ENCODE results near the gene TSPOAP1. TPM values are rescaled to one million over a fixed set of nuclear protein-coding genes. Genes with fewer than 3 reads are reported as not detected.

Gene TSPOAP1
- total RNA-seq, 1 donor from 2014 or later, result 0.79 TPM

DNA sequence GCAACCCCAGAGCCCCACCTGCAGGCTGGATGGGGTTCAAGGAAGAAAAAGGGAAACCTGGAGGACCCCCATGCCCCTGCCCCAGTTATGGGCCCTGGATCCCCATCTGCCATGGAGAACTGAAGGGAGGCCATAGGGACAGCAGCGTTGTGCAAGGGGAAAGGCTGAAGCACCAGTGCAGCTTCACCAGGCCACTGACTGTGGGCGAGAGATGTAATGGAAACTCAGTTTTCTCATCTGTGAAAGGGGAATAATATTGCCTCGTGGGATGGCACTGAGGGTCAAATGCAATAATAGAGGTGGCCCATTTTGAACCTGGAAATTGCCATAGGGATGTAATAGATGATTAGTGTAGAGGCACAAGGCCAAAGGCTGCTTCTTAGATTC, 9.9 kb upstream of the TSPOAP1 start:
- FAIRE-seq (no peak), DNase-seq (ENCODE audit: low read depth) (no peak)
- Mint-ChIP-seq H3K27ac (ENCODE audit: unreplicated experiment) (no peak overlapping the region), H3K27me3 (ENCODE audit: low read depth, unreplicated experiment) (no peaks in the 10 kb centered on the region), H3K9me3 (ENCODE audit: unreplicated experiment) (no peaks in the 10 kb centered on the region), H3K4me3 (ENCODE audit: unreplicated experiment) (no peak overlapping the region), H3K4me1 (ENCODE audit: low read depth, unreplicated experiment) (peaks cover 21% of the 10 kb centered on the region), H3K36me3 (ENCODE audit: low read depth, unreplicated experiment) (no peaks in the 10 kb centered on the region)
- H2AFZ ChIP-seq (ENCODE audit: low read depth, low read length), result no peak overlapping the region
- H3K4me1 ChIP-seq (ENCODE audit: insufficient read depth, low read length), result peaks cover 32% of the 10 kb centered on the region
- H4K20me1 ChIP-seq (ENCODE audit: insufficient read depth, low read length), result no peaks in the 10 kb centered on the region
- H3K4me3 ChIP-seq (ENCODE audit: insufficient read depth, low read depth, low read length), result no peak overlapping the region
- peak overlapping the region; percentile 56 for H3K27ac ChIP-seq (ENCODE audit: low read depth, low read length)
- H3K79me2 ChIP-seq (ENCODE audit: insufficient read depth, low read length), result no peaks in the 10 kb centered on the region
- peak overlapping the region; percentile 39 for H3K9ac ChIP-seq (ENCODE audit: low read length)
- no peaks in the 10 kb centered on the region for H3K9me3 ChIP-seq (ENCODE audit: insufficient read depth, low read depth, low read length)
- no peak for TF ChIP-seq CTCF (IDR thresholded peaks at IDR 0.05; ENCODE audit: insufficient read depth, low read depth, low read length)
- TF ChIP-seq EZH2 (IDR thresholded peaks at IDR 0.05; ENCODE audit: insufficient read depth, low read length), result no peak
- no peaks in the 10 kb centered on the region for H3K36me3 ChIP-seq (ENCODE audit: insufficient read depth, low read length)
- peak overlapping the region; percentile 82 for H3K4me2 ChIP-seq (ENCODE audit: low read length)
- H3K27me3 ChIP-seq (ENCODE audit: insufficient read depth, low read length), result no peaks in the 10 kb centered on the region

- H3K27ac ChIP-seq (ENCODE audit: low read depth, low read length), result peak overlapping the region; percentile 56
- no peaks in the 10 kb centered on the region for H3K36me3 ChIP-seq (ENCODE audit: insufficient read depth, low read length)
- DNase-seq (ENCODE audit: low read depth) (peak; percentile 91), FAIRE-seq (no peak)
- no peak overlapping the region for H3K4me3 Mint-ChIP-seq (ENCODE audit: unreplicated experiment)
- H3K4me1 ChIP-seq (ENCODE audit: insufficient read depth, low read length), result peaks cover 32% of the 10 kb centered on the region
- H2AFZ ChIP-seq (ENCODE audit: low read depth, low read length), result peak overlapping the region; percentile 32
- H3K79me2 ChIP-seq (ENCODE audit: insufficient read depth, low read length), result no peaks in the 10 kb centered on the region
- H4K20me1 ChIP-seq (ENCODE audit: insufficient read depth, low read length), result no peaks in the 10 kb centered on the region
- peak overlapping the region; percentile 82 for H3K4me2 ChIP-seq (ENCODE audit: low read length)
- no peak overlapping the region for H3K4me3 ChIP-seq (ENCODE audit: insufficient read depth, low read depth, low read length)
- no peaks in the 10 kb centered on the region for H3K27me3 ChIP-seq (ENCODE audit: insufficient read depth, low read length)
- H3K4me1 Mint-ChIP-seq (ENCODE audit: low read depth, unreplicated experiment), result peaks cover 21% of the 10 kb centered on the region
- no peaks in the 10 kb centered on the region for H3K9me3 ChIP-seq (ENCODE audit: insufficient read depth, low read depth, low read length)
- no peaks in the 10 kb centered on the region for H3K9me3 Mint-ChIP-seq (ENCODE audit: unreplicated experiment)
- H3K27ac Mint-ChIP-seq (ENCODE audit: unreplicated experiment), result peak overlapping the region; percentile 72
- H3K9ac ChIP-seq (ENCODE audit: low read length), result peak overlapping the region; percentile 42
- no peaks in the 10 kb centered on the region for H3K36me3 Mint-ChIP-seq (ENCODE audit: low read depth, unreplicated experiment)
- TF ChIP-seq EZH2 (IDR thresholded peaks at IDR 0.05; ENCODE audit: insufficient read depth, low read length) (no peak), CTCF (IDR thresholded peaks at IDR 0.05; ENCODE audit: insufficient read depth, low read depth, low read length) (no peak)
- H3K27me3 Mint-ChIP-seq (ENCODE audit: low read depth, unreplicated experiment), result no peaks in the 10 kb centered on the region
Measured at GRCh38 chr17:58337600-58338453, 9.2 kb upstream of the TSPOAP1 start.

DNA sequence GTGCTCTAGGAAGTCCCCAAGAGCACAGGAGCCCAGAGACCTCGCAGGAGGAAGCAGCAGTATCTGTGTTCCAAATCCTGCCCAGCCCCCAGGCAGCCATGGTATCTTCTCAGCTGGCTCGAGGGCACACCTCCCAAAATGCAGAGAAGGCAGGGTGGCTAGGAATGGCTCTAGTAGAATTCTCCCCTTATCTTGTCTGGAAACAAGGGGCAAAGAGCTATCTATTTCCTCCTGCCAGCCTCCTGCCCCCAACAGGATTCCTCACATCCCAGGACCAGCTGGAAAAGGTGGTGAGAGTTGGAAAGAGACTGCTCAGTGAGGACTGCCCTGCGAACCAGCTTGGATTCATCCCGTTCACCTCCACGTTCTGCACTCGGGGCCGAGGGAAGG, 8.6 kb upstream of the TSPOAP1 start:
- H3K9me3 ChIP-seq (ENCODE audit: insufficient read depth, low read depth, low read length), result no peaks in the 10 kb centered on the region
- H3K36me3 ChIP-seq (ENCODE audit: insufficient read depth, low read length), result no peaks in the 10 kb centered on the region
- no peak overlapping the region for H3K4me3 ChIP-seq (ENCODE audit: insufficient read depth, low read depth, low read length)
- H3K4me3 Mint-ChIP-seq (ENCODE audit: unreplicated experiment), result peak overlapping the region; percentile 14
- no peaks in the 10 kb centered on the region for H3K9me3 Mint-ChIP-seq (ENCODE audit: unreplicated experiment)
- DNase-seq (ENCODE audit: low read depth), result no peak
- no peaks in the 10 kb centered on the region for H3K36me3 Mint-ChIP-seq (ENCODE audit: low read depth, unreplicated experiment)
- H3K4me2 ChIP-seq (ENCODE audit: low read length), result peak overlapping the region; percentile 82
- H3K79me2 ChIP-seq (ENCODE audit: insufficient read depth, low read length), result no peaks in the 10 kb centered on the region
- peak overlapping the region; percentile 56 for H3K27ac ChIP-seq (ENCODE audit: low read depth, low read length)
- H4K20me1 ChIP-seq (ENCODE audit: insufficient read depth, low read length), result no peaks in the 10 kb centered on the region
- H3K4me1 ChIP-seq (ENCODE audit: insufficient read depth, low read length), result peaks cover 32% of the 10 kb centered on the region
- H3K27me3 Mint-ChIP-seq (ENCODE audit: low read depth, unreplicated experiment), result no peaks in the 10 kb centered on the region
- H3K9ac ChIP-seq (ENCODE audit: low read length), result peak overlapping the region; percentile 42
- no peak for TF ChIP-seq CTCF (IDR thresholded peaks at IDR 0.05; ENCODE audit: insufficient read depth, low read depth, low read length)
- no peak for TF ChIP-seq EZH2 (IDR thresholded peaks at IDR 0.05; ENCODE audit: insufficient read depth, low read length)
- peaks cover 21% of the 10 kb centered on the region for H3K4me1 Mint-ChIP-seq (ENCODE audit: low read depth, unreplicated experiment)
- H3K27me3 ChIP-seq (ENCODE audit: insufficient read depth, low read length), result no peaks in the 10 kb centered on the region
- no peak for FAIRE-seq
- peak overlapping the region; percentile 41 for H3K27ac Mint-ChIP-seq (ENCODE audit: unreplicated experiment)
- H2AFZ ChIP-seq (ENCODE audit: low read depth, low read length), result peak overlapping the region; percentile 19
